Mammary epithelial cell (primary cell): Measurements from ENCODE around the gene AJAP1.

Source experiments
- CTCF ChIP-seq, 2 donors: IDR thresholded peaks in 1 of 2; conservative IDR thresholded peaks in 1 of 2; 2 replicates each; pipeline ENCODE4 v1.5.1; 2011 to 2012; ENCODE audit warnings: inconsistent platforms in 2 of 2, low read length in 2 of 2, mild to moderate bottlenecking in 2 of 2, control low read depth in 1 of 2, low read depth in 1 of 2; ENCODE audit not compliant: insufficient read depth in 1 of 2; ENCODE audit errors: extremely low read depth in 1 of 2
- EZH2 ChIP-seq: IDR thresholded peaks from 2 replicates; pipeline ENCODE4 v1.6.1; 2012; ENCODE audit warnings: low read length, inconsistent platforms, borderline replicate concordance

- no peak for TF ChIP-seq EZH2
- no peak for TF ChIP-seq CTCF (conservative IDR thresholded peaks at IDR 0.05 in 1 of 2, IDR thresholded peaks at IDR 0.05 in 1 of 2; ENCODE audit: extremely low read depth in 1 of 2, insufficient read depth in 1 of 2, low read depth in 1 of 2, low read length in 2 of 2)
Measured at GRCh38 chr1:4728319-4729089, 74.1 kb downstream of the AJAP1 start.
